Skin of body (tissue), 2 donors: ENCODE measurements around the gene AKAP13. TPM values are rescaled to one million over a fixed set of nuclear protein-coding genes. Genes with fewer than 3 reads are reported as not detected.
A peak's percentile ranks its signal among the peaks of the same experiment; 100 is the strongest.
"Not testable (repeated sequence)": the region's sequence is repeated elsewhere in the genome, so short reads cannot be mapped to it uniquely, and the experiment has no call there.

ENCODE experiments used
- DNase-seq: peaks from one replicate; lab custom pipeline; 2025; lab: John Stamatoyannopoulos, UW
- total RNA-seq: library from RNA; depleted of rRNA; stranded (reverse); fragments of >200 nt; gene quantifications from one replicate; pipeline ENCODE4 v1.2.3, GENCODE V29; 2014

The AKAP13 gene
- total RNA-seq, 1 donor from 2014 or later = 160 TPM

- no peak for DNase-seq
Observed at GRCh38 chr15:85440451-85440850, 60.0 kb downstream of the AKAP13 start.

GRCh38 chr15:85441854-85442253, 61.5 kb downstream of the AKAP13 start:
- DNase-seq = not testable (repeated sequence)

- DNase-seq = no peak
Observed at GRCh38 chr15:85443046-85443445, 62.6 kb downstream of the AKAP13 start.

- peak; percentile 38 for DNase-seq
Observed at GRCh38 chr15:85443593-85444087, 63.2 kb downstream of the AKAP13 start.

- no peak for DNase-seq
Observed at GRCh38 chr15:85444122-85444745, 63.8 kb downstream of the AKAP13 start.

- no peak for DNase-seq
Observed at GRCh38 chr15:85445361-85445760, 65.0 kb downstream of the AKAP13 start.

- no peak for DNase-seq
Observed at GRCh38 chr15:85451099-85451700, 70.8 kb downstream of the AKAP13 start.

GRCh38 chr15:85452436-85452835, 72.0 kb downstream of the AKAP13 start:
- no peak for DNase-seq

- no peak for DNase-seq
Observed at GRCh38 chr15:85453144-85453872, 72.9 kb downstream of the AKAP13 start.

- DNase-seq = no peak
Observed at GRCh38 chr15:85454403-85454802, 74.0 kb downstream of the AKAP13 start.

- no peak for DNase-seq
Observed at GRCh38 chr15:85455891-85456290, 75.5 kb downstream of the AKAP13 start.

- DNase-seq = no peak
Observed at GRCh38 chr15:85456798-85457197, 76.4 kb downstream of the AKAP13 start.

GRCh38 chr15:85457392-85457968, 77.1 kb downstream of the AKAP13 start:
- DNase-seq = no peak

- DNase-seq = no peak
Observed at GRCh38 chr15:85458764-85459163, 78.4 kb downstream of the AKAP13 start.

GRCh38 chr15:85462029-85462428, 81.6 kb downstream of the AKAP13 start:
- DNase-seq = no peak

- DNase-seq = no peak
Observed at GRCh38 chr15:85463276-85463892, 83.0 kb downstream of the AKAP13 start.

- no peak for DNase-seq
Observed at GRCh38 chr15:85463976-85464375, 83.6 kb downstream of the AKAP13 start.

GRCh38 chr15:85464471-85464870, 84.1 kb downstream of the AKAP13 start:
- no peak for DNase-seq

GRCh38 chr15:85470563-85471271, 90.3 kb downstream of the AKAP13 start:
- no peak for DNase-seq

- no peak for DNase-seq
Observed at GRCh38 chr15:85472349-85472748, 91.9 kb downstream of the AKAP13 start.

GRCh38 chr15:85473455-85473854, 93.1 kb downstream of the AKAP13 start:
- DNase-seq = no peak
